NCI-H1048 (cell line): ENCODE data around the gene ITM2B.

Source experiments
- DNase-seq: peaks from one replicate; lab custom pipeline; 2025; lab: John Stamatoyannopoulos, UW

ITM2B gene

DNA sequence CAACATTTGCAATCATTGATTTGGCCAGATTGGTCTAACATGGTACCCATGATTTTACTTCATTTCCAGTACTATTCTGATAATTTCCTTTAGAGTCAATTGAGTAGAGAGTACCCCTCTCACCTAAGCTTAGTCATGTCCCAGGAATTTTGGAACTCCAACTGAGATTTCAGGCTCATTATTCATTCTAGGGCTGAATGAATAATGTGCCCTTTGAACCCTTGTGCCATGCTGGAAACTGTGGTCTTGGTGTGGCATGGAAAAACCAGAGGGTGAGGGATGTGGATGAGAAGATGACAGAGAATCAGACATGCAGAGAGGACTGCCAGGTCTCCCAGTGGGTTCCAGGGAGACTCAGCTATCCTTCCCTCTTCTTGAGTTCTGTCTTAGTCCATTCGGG lies 30.2 kb downstream of the ITM2B start:
- DNase-seq: no peak

- no peak for DNase-seq
These were observed 31.1 kb downstream of the ITM2B start for GRCh38 chr13:48264058-48264457.

- no peak for DNase-seq
These were observed 32.3 kb downstream of the ITM2B start for GRCh38 chr13:48265217-48265815.

GRCh38 chr13:48266150-48266549 lies 33.1 kb downstream of the ITM2B start:
- DNase-seq: no peak

DNA sequence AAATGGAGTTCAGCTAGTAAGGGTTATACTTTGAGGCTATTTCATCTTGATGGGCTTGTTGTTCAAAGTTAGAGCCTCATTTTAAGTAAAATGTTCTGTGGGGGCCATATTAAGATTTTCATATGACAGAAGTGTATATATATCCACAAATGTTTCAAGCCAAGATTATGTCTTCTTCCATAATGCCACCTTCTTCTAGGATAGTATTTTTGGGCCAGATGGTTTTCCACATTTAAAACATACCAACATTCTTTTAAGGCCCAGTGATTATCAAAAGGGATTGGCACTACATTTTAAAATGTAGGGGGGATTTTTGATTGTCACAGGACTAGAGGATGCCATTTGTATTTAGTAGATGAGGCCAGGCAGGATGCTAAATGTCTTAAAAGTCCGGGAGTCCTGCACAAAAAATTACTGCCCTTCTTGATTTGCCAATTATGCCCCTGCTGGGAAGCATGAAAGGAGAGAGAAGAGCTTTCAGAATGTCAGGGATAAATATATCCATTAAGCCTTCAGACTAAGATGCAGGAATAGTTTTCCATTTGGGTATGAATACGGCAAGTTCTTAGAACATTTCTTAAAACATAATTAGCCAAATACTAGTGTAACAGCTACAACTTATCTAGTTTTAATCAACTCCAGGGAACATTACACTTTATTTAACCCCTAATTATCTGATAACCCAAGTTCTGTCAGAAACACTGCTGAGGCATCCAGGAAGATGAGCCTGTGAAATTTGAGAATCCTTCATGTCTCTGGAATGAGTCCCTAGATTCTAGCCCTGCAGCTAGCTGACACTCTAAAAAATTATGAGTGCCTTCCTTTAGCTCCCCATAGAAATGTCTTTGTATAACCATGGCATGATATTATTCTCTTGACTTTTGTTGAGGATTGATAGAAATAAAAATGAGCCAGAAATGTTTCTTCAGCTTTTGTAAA lies 34.0 kb downstream of the ITM2B start:
- DNase-seq: no peak

- no peak for DNase-seq
These were observed 35.0 kb downstream of the ITM2B start for GRCh38 chr13:48268019-48268418.

DNA sequence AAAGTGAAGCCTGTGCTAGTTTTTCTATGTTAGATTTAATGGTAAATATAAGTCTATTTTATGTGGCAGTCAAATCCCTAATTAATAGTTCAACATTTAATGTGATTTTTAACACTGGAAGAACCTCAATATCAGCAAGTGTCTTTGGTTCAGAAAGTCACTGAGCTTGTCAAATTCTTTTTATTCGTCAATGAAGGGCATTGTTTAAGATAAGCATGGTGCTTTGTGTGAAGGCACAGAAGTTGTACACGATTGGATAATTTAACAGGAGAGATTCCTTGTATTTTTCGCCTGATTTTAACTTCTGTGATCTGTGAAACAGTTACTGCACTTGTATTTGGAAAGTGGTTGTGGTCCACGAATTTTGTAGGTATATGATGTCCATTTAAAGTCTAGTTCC lies 40.3 kb downstream of the ITM2B start:
- no peak for DNase-seq

DNA sequence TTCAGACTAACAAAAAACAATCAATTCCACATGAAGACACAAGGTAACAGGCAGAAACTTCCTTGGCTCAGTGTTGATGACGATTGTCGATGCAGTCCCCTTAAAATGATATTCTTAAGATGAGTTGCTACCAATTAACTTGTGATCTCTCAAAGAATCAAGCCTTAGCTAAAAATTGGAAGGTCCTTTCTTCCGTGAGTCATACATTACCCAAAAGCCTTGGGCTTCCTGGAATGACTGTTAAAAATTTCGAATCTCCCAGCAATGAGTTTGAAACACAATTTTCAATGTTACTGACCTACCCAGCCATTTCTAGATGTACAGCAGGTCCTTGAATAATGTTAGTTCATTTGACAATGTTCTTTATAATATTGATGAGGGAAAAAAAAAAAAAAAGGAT lies 42.5 kb downstream of the ITM2B start:
- no peak for DNase-seq

- no peak for DNase-seq
These were observed 45.8 kb downstream of the ITM2B start for GRCh38 chr13:48278806-48279205.

- DNase-seq: no peak
These were observed 48.5 kb downstream of the ITM2B start for GRCh38 chr13:48281556-48281955.

DNA sequence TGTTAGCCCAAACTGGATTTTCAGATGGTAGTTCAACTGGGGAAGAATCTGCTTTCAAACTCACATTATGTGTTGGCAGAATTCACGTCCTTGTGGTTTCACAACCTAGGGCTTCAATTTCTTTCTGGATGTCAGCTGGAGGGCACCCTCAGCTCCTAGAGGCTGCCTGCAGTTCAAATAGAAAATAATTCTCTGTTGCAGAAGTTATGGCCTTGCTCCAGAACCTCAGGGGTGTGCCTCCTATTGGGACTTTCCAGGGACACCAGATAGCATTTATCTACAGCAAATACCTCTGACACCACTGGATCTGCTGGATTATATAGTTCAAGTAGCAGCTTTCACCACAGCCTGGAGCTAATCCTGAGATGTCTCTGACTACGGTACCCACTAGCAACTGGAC lies 58.7 kb downstream of the ITM2B start:
- no peak for DNase-seq

- DNase-seq: no peak
These were observed 59.6 kb downstream of the ITM2B start for GRCh38 chr13:48292650-48293049.

- DNase-seq: no peak
These were observed 61.6 kb downstream of the ITM2B start for GRCh38 chr13:48294653-48295052.

GRCh38 chr13:48295271-48295670 lies 62.3 kb downstream of the ITM2B start:
- no peak for DNase-seq

- DNase-seq: no peak
These were observed 63.5 kb downstream of the ITM2B start for GRCh38 chr13:48296528-48296927.

GRCh38 chr13:48297131-48297786 lies 64.3 kb downstream of the ITM2B start:
- DNase-seq: no peak

- DNase-seq: no peak
These were observed 66.6 kb downstream of the ITM2B start for GRCh38 chr13:48299591-48299990.

DNA sequence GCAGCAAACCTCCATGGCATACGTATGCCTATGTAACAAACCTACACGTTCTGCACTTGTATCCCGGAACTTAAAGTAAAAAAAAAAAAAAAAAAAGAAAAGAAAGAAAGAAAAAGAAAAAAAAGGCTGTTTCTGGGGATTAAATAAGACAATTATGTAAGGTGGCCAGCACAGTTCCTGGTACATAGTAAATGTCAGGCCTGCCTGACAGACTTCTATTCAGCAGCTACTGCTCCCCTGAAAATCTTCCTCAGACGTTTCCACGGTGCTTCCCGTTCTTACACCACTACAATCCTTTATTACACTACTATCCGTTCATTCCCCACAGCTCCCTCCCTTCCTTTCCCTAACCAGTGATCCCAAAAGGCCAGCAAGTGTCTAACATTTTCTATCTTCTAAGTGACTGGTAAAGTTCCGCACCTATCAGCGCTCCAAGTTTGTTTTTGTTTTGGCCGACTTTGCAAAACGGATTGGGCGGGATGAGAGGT lies 69.9 kb downstream of the ITM2B start:
- DNase-seq: no peak

DNA sequence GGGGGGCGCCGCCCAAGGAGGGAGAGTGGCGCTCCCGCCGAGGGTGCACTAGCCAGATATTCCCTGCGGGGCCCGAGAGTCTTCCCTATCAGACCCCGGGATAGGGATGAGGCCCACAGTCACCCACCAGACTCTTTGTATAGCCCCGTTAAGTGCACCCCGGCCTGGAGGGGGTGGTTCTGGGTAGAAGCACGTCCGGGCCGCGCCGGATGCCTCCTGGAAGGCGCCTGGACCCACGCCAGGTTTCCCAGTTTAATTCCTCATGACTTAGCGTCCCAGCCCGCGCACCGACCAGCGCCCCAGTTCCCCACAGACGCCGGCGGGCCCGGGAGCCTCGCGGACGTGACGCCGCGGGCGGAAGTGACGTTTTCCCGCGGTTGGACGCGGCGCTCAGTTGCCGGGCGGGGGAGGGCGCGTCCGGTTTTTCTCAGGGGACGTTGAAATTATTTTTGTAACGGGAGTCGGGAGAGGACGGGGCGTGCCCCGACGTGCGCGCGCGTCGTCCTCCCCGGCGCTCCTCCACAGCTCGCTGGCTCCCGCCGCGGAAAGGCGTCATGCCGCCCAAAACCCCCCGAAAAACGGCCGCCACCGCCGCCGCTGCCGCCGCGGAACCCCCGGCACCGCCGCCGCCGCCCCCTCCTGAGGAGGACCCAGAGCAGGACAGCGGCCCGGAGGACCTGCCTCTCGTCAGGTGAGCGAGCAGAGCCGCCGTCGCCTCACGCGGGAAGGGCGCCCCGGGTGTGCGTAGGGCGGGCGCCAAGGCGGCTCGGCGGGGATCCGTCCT lies 70.5 kb downstream of the ITM2B start, which contains the start of gene RB1:
Gene RB1, plus strand, starts transcription at position 393 of the 784 bp plus-strand sequence. Its CDS starts 162 bp downstream, at position 555.
- DNase-seq: peak; percentile 54

- no peak for DNase-seq
These were observed 71.3 kb downstream of the ITM2B start for GRCh38 chr13:48304143-48304876.

DNA sequence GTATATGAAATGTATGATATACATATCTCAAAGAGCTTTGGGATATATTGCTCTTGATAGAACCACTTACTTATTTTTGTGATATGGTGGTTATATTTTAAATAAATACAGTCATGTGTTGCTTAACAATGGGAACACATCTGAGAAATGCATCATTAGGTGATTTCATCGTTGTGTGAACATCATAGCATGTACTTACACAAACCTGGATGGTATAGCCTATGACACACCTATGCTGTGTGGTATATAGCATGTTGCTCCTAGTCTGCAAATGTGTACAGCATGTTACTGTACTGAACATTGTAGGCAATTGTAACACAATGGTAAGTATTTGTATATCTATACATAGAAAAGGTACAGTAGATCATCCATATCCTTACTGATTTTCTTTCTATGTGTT lies 78.2 kb downstream of the ITM2B start:
- DNase-seq: no peak
